WI38 (cell line): ENCODE measurements around the gene DAO.

Experiments
- H3K4me3 ChIP-seq: 2 replicates; pipeline ENCODE4 v1.5.1; 2011; ENCODE audit warnings: low read depth, mild to moderate bottlenecking, control low read depth, low read length
- TF ChIP-seq, protein P1 (sequence below): IDR thresholded peaks from 2 replicates; pipeline ENCODE4 v1.5.1; 2012; ENCODE audit warnings: low read depth, mild to moderate bottlenecking, control low read depth, low read length

DAO gene

GRCh38 chr12:108835860-108836634 lies 43.8 kb upstream of the DAO start:
- TF ChIP-seq, protein P1, sequence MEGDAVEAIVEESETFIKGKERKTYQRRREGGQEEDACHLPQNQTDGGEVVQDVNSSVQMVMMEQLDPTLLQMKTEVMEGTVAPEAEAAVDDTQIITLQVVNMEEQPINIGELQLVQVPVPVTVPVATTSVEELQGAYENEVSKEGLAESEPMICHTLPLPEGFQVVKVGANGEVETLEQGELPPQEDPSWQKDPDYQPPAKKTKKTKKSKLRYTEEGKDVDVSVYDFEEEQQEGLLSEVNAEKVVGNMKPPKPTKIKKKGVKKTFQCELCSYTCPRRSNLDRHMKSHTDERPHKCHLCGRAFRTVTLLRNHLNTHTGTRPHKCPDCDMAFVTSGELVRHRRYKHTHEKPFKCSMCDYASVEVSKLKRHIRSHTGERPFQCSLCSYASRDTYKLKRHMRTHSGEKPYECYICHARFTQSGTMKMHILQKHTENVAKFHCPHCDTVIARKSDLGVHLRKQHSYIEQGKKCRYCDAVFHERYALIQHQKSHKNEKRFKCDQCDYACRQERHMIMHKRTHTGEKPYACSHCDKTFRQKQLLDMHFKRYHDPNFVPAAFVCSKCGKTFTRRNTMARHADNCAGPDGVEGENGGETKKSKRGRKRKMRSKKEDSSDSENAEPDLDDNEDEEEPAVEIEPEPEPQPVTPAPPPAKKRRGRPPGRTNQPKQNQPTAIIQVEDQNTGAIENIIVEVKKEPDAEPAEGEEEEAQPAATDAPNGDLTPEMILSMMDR, result no peak
- H3K4me3 ChIP-seq, result no peak overlapping the region

DNA sequence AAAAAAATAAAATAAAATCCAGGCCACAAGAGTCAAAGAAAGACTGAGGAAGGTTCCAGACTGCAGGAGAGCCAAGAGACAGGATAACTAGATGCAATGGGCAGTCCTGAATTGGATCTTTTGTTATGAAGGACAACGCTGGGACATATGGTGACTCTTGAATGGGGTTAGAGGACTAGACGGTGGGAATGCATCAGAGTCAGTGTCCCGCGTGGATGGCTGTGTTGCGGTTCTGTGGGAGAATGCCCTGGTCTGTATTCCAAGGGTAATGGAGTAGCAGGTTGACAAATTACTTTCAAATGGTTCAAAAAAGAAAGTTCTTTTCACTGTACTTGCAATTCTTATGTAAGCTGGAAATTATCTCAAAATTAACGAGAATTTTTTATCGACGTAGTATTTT lies 42.7 kb upstream of the DAO start:
- H3K4me3 ChIP-seq, result no peak overlapping the region
- TF ChIP-seq, protein P1, result no peak

DNA sequence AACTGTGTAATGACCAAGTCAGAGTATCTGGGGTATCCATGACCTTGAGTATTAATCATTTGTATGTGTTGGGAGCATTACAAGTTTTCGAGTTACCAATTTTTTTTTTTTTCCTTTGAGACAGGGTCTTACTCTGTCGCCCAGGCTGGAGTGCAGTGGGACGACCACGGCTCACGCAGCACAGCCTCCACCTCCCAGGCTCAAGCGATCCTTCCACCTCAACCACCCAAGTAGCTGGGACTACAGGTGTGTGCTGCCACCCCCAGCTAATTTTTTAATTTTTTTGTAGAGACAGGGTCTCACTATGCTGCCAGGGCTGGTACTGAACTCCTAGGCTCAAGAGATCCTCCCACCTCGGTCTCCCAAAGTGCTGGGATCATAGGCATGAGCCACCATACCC lies 42.2 kb upstream of the DAO start:
- H3K4me3 ChIP-seq, result no peak overlapping the region
- TF ChIP-seq, protein P1, result no peak

DNA sequence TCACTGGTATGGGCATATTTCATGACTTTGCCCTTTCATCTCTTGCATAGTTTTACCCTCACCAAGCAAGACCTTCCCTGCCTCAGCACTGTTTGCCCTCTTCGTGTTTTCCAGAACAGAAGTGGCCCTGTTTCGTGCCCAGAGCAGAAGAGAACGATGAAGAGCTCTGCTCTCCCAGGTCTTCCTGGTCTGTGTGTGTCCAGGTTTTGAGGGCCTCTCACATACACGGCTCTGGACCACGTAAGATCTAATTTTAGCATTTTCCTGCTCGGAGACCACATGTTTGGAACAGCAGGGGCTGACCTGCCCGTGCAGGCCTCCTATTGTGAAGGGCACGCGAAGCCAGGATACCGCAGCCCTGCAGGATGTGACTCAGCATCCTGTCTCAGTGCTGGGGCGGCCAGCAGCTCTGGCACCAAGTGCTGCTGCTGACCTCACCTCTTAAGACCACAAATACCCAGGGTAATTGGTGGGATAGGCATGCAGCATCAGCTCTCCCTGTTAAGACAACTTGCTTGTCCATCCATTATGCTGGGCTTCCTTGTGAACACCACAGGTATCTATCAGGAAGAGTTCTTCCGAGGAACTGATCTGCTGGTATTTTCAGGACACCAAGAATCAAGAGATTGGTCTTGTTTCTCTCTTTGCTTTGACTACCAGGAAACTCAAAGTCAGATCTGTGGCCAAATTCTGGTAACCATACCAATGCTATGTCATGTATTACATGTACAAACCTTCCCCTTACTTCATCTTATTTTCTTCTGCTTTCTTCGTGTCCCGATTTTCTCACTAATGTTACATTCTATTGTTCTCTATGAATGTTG lies 41.5 kb upstream of the DAO start:
- no peak overlapping the region for H3K4me3 ChIP-seq
- TF ChIP-seq, protein P1, result no peak

DNA sequence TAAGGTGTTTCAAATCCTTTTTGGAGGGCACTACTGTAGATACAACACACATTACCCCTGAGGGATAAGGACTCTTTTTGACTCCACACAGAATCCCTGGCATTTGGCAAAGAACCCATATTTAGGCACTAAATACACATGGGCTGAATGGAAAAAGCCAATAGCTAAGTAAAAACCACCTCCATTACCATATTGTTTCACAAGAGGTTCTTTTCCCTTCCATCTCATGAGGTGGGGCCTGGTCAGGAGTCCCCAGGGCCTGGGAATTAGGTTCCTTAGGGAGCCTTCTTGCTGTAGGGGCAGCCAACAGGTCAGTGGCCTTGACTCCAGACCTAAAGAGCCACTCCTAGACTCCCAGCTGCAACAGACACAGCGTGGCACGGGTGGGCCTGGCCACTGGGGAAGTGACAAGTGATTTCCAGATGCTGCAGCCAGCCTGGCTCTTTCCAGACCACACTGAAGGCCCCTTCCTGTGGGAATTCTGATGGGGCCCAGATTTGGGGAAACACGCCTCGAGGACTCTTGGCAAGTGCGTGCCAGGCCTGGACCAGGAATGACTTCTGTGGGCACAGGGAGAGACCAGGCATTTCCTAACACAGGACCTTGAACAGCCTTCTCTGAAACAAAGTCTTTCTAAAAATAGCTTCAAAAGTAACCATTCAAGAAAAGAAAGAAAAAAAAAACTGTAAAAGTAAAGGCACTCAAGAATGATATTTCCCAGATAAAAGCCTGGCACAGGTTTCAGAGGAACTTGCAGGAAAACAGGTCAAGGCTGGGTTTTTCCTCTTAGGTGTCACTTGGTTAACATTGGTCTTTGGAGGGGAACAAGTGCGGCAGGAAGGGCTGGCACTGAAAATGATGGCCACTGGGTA lies 40.6 kb upstream of the DAO start:
- H3K4me3 ChIP-seq, result no peak overlapping the region
- TF ChIP-seq, protein P1, result no peak

- TF ChIP-seq, protein P1, result no peak
- H3K4me3 ChIP-seq, result no peak overlapping the region
Observed at GRCh38 chr12:108839890-108840230, 40.0 kb upstream of the DAO start.
